Activated CD4-positive, alpha-beta T cell treated with anti-CD3 and anti-CD28 coated beads for 24 hours (primary cell): ENCODE results near the gene UBXN7.
"Not testable (repeated sequence)": the region's sequence is repeated elsewhere in the genome, so short reads cannot be mapped to it uniquely, and the experiment has no call there.

ENCODE experiments used
- DNase-seq, 2 donors: peaks; one replicate each; pipeline ENCODE4 v3.0.0-alpha.2; 2020; ENCODE audit warnings: low read depth in 2 of 2

The UBXN7 gene

GRCh38 chr3:196356556-196356955 lies 75.7 kb downstream of the UBXN7 start:
- no peak for DNase-seq

- no peak for DNase-seq
Observed at GRCh38 chr3:196355668-196356067, 76.6 kb downstream of the UBXN7 start.

- DNase-seq, result no peak
Observed at GRCh38 chr3:196354132-196354531, 78.1 kb downstream of the UBXN7 start.

GRCh38 chr3:196351541-196351940 lies 80.7 kb downstream of the UBXN7 start:
- no peak for DNase-seq

GRCh38 chr3:196350067-196350466 lies 82.2 kb downstream of the UBXN7 start:
- DNase-seq, result no peak

GRCh38 chr3:196348698-196349097 lies 83.5 kb downstream of the UBXN7 start:
- no peak for DNase-seq

GRCh38 chr3:196344663-196345062 lies 87.6 kb downstream of the UBXN7 start:
- no peak for DNase-seq

GRCh38 chr3:196343917-196344316 lies 88.3 kb downstream of the UBXN7 start:
- DNase-seq, result not testable (repeated sequence)

- no peak for DNase-seq
Observed at GRCh38 chr3:196341137-196341536, 91.1 kb downstream of the UBXN7 start.

GRCh38 chr3:196340466-196340865 lies 91.8 kb downstream of the UBXN7 start:
- DNase-seq, result no peak

GRCh38 chr3:196339493-196340254 lies 92.6 kb downstream of the UBXN7 start:
- no peak for DNase-seq

GRCh38 chr3:196339044-196339443 lies 93.2 kb downstream of the UBXN7 start:
- no peak for DNase-seq

GRCh38 chr3:196336319-196337145 lies 95.7 kb downstream of the UBXN7 start:
- no peak for DNase-seq

- DNase-seq, result no peak
Observed at GRCh38 chr3:196335503-196335948, 96.7 kb downstream of the UBXN7 start.

- DNase-seq, result no peak
Observed at GRCh38 chr3:196334982-196335381, 97.2 kb downstream of the UBXN7 start.

GRCh38 chr3:196332168-196332567 lies 100.1 kb downstream of the UBXN7 start:
- no peak for DNase-seq

GRCh38 chr3:196327405-196327804 lies 104.8 kb downstream of the UBXN7 start:
- DNase-seq, result no peak

GRCh38 chr3:196326936-196327335 lies 105.3 kb downstream of the UBXN7 start:
- DNase-seq, result no peak

- no peak for DNase-seq
Observed at GRCh38 chr3:196323691-196324090, 108.5 kb downstream of the UBXN7 start.

GRCh38 chr3:196323016-196323415 lies 109.2 kb downstream of the UBXN7 start:
- no peak for DNase-seq

- no peak for DNase-seq
Observed at GRCh38 chr3:196321162-196321561, 111.1 kb downstream of the UBXN7 start.

- DNase-seq, result no peak
Observed at GRCh38 chr3:196320137-196320536, 112.1 kb downstream of the UBXN7 start.
